HG02938 (cell line): ENCODE results near the gene EML4.
"Not testable (repeated sequence)": the region's sequence is repeated elsewhere in the genome, so short reads cannot be mapped to it uniquely, and the experiment has no call there.

Experiments used
- ATAC-seq: cut with Tn5 transposase; IDR thresholded peaks from one replicate; pipeline ENCODE4 v1.9.1; 2021; ENCODE audit warnings: mild to moderate bottlenecking, moderate library complexity; ENCODE audit not compliant: unreplicated experiment

Gene EML4

GRCh38 chr2:42169100-42169873 is at the start of gene EML4:
EML4 (plus strand) TSS chr2:42169353; CDS start chr2:42169612, 259 bp downstream.
- peak; percentile 82 for ATAC-seq

- no peak for ATAC-seq
Measured at GRCh38 chr2:42123426-42123825, 45.7 kb upstream of the EML4 start.

- ATAC-seq, result peak; percentile 66
Measured at GRCh38 chr2:42124011-42124785, 45.0 kb upstream of the EML4 start.

- no peak for ATAC-seq
Measured at GRCh38 chr2:42125841-42126594, 43.1 kb upstream of the EML4 start.

- not testable (repeated sequence) for ATAC-seq
Measured at GRCh38 chr2:42126873-42127272, 42.3 kb upstream of the EML4 start.

GRCh38 chr2:42127425-42128424 is 41.4 kb upstream of the EML4 start:
- ATAC-seq, result peak; percentile 60

- ATAC-seq, result peak; percentile 28
Measured at GRCh38 chr2:42128721-42129486, 40.2 kb upstream of the EML4 start.

- no peak for ATAC-seq
Measured at GRCh38 chr2:42129487-42129852, 39.7 kb upstream of the EML4 start.

GRCh38 chr2:42129947-42130346 is 39.2 kb upstream of the EML4 start:
- ATAC-seq, result no peak

- ATAC-seq, result not testable (repeated sequence)
Measured at GRCh38 chr2:42130858-42131257, 38.3 kb upstream of the EML4 start.

- no peak for ATAC-seq
Measured at GRCh38 chr2:42132191-42132965, 36.8 kb upstream of the EML4 start.

- ATAC-seq, result peak; percentile 80
Measured at GRCh38 chr2:42132966-42133641, 36.0 kb upstream of the EML4 start.

- ATAC-seq, result no peak
Measured at GRCh38 chr2:42133771-42134195, 35.4 kb upstream of the EML4 start.

GRCh38 chr2:42134401-42134932 is 34.7 kb upstream of the EML4 start:
- ATAC-seq, result not testable (repeated sequence)

GRCh38 chr2:42135381-42136312 is 33.5 kb upstream of the EML4 start:
- no peak for ATAC-seq

- no peak for ATAC-seq
Measured at GRCh38 chr2:42136782-42137124, 32.4 kb upstream of the EML4 start.
